ENCODE results near the gene IRF7.

The IRF7 gene

GRCh38 chr11:607971-608659 lies 7.6 kb downstream of the IRF7 start:
- no peak for DNase-seq (ENCODE audit: low spot score)

GRCh38 chr11:607020-607780 lies 8.6 kb downstream of the IRF7 start:
- DNase-seq (ENCODE audit: low spot score), result no peak

GRCh38 chr11:606245-606644 lies 9.5 kb downstream of the IRF7 start:
- no peak for DNase-seq (ENCODE audit: low spot score)

- DNase-seq (ENCODE audit: low spot score), result no peak
These were observed 10.2 kb downstream of the IRF7 start for GRCh38 chr11:605286-606129.

- no peak for DNase-seq (ENCODE audit: low spot score)
These were observed 12.6 kb downstream of the IRF7 start for GRCh38 chr11:603154-603553.

GRCh38 chr11:601573-602245 lies 14.0 kb downstream of the IRF7 start:
- no peak for DNase-seq (ENCODE audit: low spot score)

- no peak for DNase-seq (ENCODE audit: low spot score)
These were observed 17.6 kb downstream of the IRF7 start for GRCh38 chr11:598005-598680.

- peak; percentile 73 for DNase-seq (ENCODE audit: low spot score)
These were observed 18.5 kb downstream of the IRF7 start for GRCh38 chr11:597166-597725.

GRCh38 chr11:596374-596773 lies 19.4 kb downstream of the IRF7 start:
- no peak for DNase-seq (ENCODE audit: low spot score)

- DNase-seq (ENCODE audit: low spot score), result no peak
These were observed 20.4 kb downstream of the IRF7 start for GRCh38 chr11:595400-595799.

GRCh38 chr11:593347-593746 lies 22.4 kb downstream of the IRF7 start:
- DNase-seq (ENCODE audit: low spot score), result no peak

- no peak for DNase-seq (ENCODE audit: low spot score)
These were observed 22.8 kb downstream of the IRF7 start for GRCh38 chr11:592918-593317.

- DNase-seq (ENCODE audit: low spot score), result no peak
These were observed 23.2 kb downstream of the IRF7 start for GRCh38 chr11:592501-592900.

- no peak for DNase-seq (ENCODE audit: low spot score)
These were observed 24.8 kb downstream of the IRF7 start for GRCh38 chr11:590997-591396.

GRCh38 chr11:589798-590197 lies 26.0 kb downstream of the IRF7 start:
- no peak for DNase-seq (ENCODE audit: low spot score)

GRCh38 chr11:587978-588380 lies 27.8 kb downstream of the IRF7 start:
- DNase-seq (ENCODE audit: low spot score), result peak; percentile 94

GRCh38 chr11:587546-587945 lies 28.2 kb downstream of the IRF7 start:
- DNase-seq (ENCODE audit: low spot score), result no peak

GRCh38 chr11:586376-587316 lies 29.1 kb downstream of the IRF7 start:
- DNase-seq (ENCODE audit: low spot score), result no peak

GRCh38 chr11:584287-584686 lies 31.5 kb downstream of the IRF7 start:
- DNase-seq (ENCODE audit: low spot score), result no peak

- DNase-seq (ENCODE audit: low spot score), result no peak
These were observed 34.0 kb downstream of the IRF7 start for GRCh38 chr11:581752-582151.

Data from HuH-7 (cell line).